ENCODE measurements around the gene PPP1R9B.
A peak's percentile ranks its signal among the peaks of the same experiment; 100 is the strongest.

The PPP1R9B gene

DNA sequence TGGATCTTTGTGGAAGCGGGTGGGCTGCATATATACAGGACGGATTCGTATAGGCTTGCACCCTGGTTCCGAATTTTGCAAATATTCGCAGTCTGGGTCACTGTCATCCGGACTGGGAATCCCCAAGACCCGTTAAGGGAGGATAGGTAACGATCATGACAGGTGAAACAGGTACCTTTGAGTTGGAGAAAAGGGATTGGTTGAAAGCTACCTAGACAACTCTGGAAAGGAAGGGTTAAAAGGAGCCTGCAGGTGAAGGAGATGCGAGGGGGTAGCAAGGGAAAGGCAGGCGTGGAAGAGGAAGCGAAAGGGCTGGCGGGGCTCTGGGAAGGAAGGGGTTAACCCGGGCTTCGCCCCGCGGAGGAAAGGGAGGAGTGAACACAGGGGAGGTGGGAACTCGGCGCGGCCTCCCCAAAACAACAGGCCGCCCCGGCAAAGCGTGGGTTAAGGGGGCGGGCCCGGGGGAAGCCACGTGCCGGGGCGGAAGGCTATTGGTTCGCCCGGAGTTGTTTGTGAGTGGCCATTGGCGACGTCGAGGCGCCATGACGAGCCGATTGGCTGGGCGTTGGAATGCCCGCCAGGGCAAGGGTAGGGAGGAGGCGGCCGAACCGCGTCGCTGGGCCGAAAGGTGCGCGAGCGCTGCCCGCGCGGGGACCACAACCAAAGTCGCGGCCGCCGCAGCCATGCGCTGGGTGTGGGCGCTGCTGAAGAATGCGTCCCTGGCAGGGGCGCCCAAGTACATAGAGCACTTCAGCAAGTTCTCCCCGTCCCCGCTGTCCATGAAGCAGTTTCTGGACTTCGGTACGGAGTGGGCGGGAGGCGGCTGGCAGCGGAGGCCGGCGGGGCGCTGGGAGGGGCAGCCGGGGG is 55.5 kb downstream of the PPP1R9B start, which contains the start of gene PDK2:
TSS of gene PDK2 (plus strand) at position 599 of the 867 bp plus-strand sequence. CDS start at position 684, 85 bp downstream.
- H4K20me1 ChIP-seq (ENCODE audit: control insufficient read depth, insufficient read depth, low read depth, low read length): no peaks in the 10 kb centered on the region
- H3K4me3 ChIP-seq (ENCODE audit: low read length): peak within 1 kb of the TSS; percentile 83
- H3K36me3 ChIP-seq (ENCODE audit: control insufficient read depth, low read length): no peaks in the 10 kb centered on the region
- H3F3A ChIP-seq (ENCODE audit: control insufficient read depth, insufficient read depth): no peaks in the 10 kb centered on the region
- peaks cover 20% of the 10 kb centered on the region for H3K4me1 ChIP-seq (ENCODE audit: control insufficient read depth, low read length)
- peak within 1 kb of the TSS; percentile 99 for H3K4me2 ChIP-seq (ENCODE audit: low read length)
- H3K9me3 ChIP-seq (ENCODE audit: control insufficient read depth, insufficient read depth, low read length): no peaks in the 10 kb centered on the region
- TF ChIP-seq, protein P1, sequence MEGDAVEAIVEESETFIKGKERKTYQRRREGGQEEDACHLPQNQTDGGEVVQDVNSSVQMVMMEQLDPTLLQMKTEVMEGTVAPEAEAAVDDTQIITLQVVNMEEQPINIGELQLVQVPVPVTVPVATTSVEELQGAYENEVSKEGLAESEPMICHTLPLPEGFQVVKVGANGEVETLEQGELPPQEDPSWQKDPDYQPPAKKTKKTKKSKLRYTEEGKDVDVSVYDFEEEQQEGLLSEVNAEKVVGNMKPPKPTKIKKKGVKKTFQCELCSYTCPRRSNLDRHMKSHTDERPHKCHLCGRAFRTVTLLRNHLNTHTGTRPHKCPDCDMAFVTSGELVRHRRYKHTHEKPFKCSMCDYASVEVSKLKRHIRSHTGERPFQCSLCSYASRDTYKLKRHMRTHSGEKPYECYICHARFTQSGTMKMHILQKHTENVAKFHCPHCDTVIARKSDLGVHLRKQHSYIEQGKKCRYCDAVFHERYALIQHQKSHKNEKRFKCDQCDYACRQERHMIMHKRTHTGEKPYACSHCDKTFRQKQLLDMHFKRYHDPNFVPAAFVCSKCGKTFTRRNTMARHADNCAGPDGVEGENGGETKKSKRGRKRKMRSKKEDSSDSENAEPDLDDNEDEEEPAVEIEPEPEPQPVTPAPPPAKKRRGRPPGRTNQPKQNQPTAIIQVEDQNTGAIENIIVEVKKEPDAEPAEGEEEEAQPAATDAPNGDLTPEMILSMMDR (IDR thresholded peaks at IDR 0.05; ENCODE audit: low read depth, low read length, poor library complexity, severe bottlenecking): no peak
- no peak for TF ChIP-seq EZH2phosphoT487 (IDR thresholded peaks at IDR 0.05; ENCODE audit: borderline replicate concordance, low read length)
- no peaks in the 10 kb centered on the region for H3K27me3 ChIP-seq (ENCODE audit: control insufficient read depth, low read length)
- peaks cover 5% of the 10 kb centered on the region for H3K79me2 ChIP-seq (ENCODE audit: control insufficient read depth, low read length)
- no peaks in the 10 kb centered on the region for H3K9me2 ChIP-seq (replicated peaks; ENCODE audit: control insufficient read depth, low read length)
- peak within 1 kb of the TSS; percentile 46 for H3K27ac ChIP-seq (ENCODE audit: low read depth, low read length)

DNA sequence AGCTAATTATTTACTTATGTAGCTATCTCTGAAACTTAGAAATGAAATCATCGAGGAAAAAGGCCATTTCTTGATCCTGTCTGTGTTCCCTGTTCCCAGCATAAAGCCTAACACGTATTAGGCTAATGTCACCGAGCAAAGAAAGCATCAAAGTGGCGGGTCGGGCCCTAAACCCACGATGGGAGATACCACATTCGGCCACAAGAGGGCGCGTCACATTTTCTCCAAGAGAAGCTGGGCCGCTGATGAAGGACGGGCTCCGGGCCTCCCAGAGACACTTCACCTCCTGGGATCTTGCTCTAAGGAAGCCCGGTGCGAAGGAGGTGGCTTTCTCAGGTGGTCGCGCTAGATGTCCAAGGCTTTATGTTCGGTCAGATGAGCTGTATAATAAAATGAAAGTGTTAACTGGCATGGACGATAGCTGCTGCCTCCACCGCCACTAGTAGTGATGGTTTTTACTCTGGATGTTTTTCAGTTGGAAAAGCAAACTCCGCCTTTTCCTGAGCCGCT is 56.2 kb downstream of the PPP1R9B start:
- Histone ChIP-seq H3K27ac (ENCODE audit: low read depth, low read length) (peak overlapping the region; percentile 46), H3K4me3 (ENCODE audit: low read length) (peak overlapping the region; percentile 83), H3F3A (ENCODE audit: control insufficient read depth, insufficient read depth) (no peaks in the 10 kb centered on the region), H3K9me3 (ENCODE audit: control insufficient read depth, insufficient read depth, low read length) (no peaks in the 10 kb centered on the region), H3K36me3 (ENCODE audit: control insufficient read depth, low read length) (no peaks in the 10 kb centered on the region), H3K79me2 (ENCODE audit: control insufficient read depth, low read length) (peaks cover 5% of the 10 kb centered on the region), H3K9me2 (replicated peaks; ENCODE audit: control insufficient read depth, low read length) (no peaks in the 10 kb centered on the region), H4K20me1 (ENCODE audit: control insufficient read depth, insufficient read depth, low read depth, low read length) (no peaks in the 10 kb centered on the region), H3K27me3 (ENCODE audit: control insufficient read depth, low read length) (no peaks in the 10 kb centered on the region), H3K4me2 (ENCODE audit: low read length) (peak overlapping the region; percentile 99), H3K4me1 (ENCODE audit: control insufficient read depth, low read length) (peaks cover 20% of the 10 kb centered on the region)
- TF ChIP-seq, protein P1 (IDR thresholded peaks at IDR 0.05; ENCODE audit: low read depth, low read length, poor library complexity, severe bottlenecking): peak; percentile 94
- no peak for TF ChIP-seq EZH2phosphoT487 (IDR thresholded peaks at IDR 0.05; ENCODE audit: borderline replicate concordance, low read length)

DNA sequence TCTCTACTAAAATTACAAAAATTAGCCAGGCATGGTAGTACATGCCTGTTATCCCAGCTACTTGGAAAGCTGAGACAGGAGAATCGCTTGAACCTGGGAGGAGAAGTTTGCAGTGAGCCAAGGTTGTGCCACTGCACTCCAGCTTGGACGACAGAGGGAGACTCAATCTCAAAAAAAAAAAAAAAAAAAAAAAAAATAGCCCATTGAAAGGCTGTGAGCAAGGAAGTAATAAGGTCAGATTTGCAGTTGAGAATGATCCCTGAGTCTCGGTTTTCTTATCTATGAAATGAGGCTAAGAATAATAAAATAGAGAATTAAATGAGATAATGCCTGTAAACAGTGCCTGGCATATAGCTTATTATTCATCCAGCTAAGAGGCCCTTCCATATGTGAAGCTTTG is 56.7 kb downstream of the PPP1R9B start:
- Histone ChIP-seq H3K36me3 (ENCODE audit: control insufficient read depth, low read length) (no peaks in the 10 kb centered on the region), H3F3A (ENCODE audit: control insufficient read depth, insufficient read depth) (no peaks in the 10 kb centered on the region), H3K79me2 (ENCODE audit: control insufficient read depth, low read length) (peaks cover 5% of the 10 kb centered on the region), H3K4me2 (ENCODE audit: low read length) (peak overlapping the region; percentile 99), H3K4me3 (ENCODE audit: low read length) (no peak overlapping the region), H3K9me3 (ENCODE audit: control insufficient read depth, insufficient read depth, low read length) (no peaks in the 10 kb centered on the region), H4K20me1 (ENCODE audit: control insufficient read depth, insufficient read depth, low read depth, low read length) (no peaks in the 10 kb centered on the region), H3K27me3 (ENCODE audit: control insufficient read depth, low read length) (no peaks in the 10 kb centered on the region), H3K27ac (ENCODE audit: low read depth, low read length) (no peak overlapping the region), H3K4me1 (ENCODE audit: control insufficient read depth, low read length) (peaks cover 20% of the 10 kb centered on the region), H3K9me2 (replicated peaks; ENCODE audit: control insufficient read depth, low read length) (no peaks in the 10 kb centered on the region)
- TF ChIP-seq, protein P1 (IDR thresholded peaks at IDR 0.05; ENCODE audit: low read depth, low read length, poor library complexity, severe bottlenecking): no peak
- no peak for TF ChIP-seq EZH2phosphoT487 (IDR thresholded peaks at IDR 0.05; ENCODE audit: borderline replicate concordance, low read length)
